HG02571 (cell line): ENCODE data around the gene TBC1D2.

Experiments used
- ATAC-seq: cut with Tn5 transposase; IDR thresholded peaks from one replicate; pipeline ENCODE4 v1.9.1; 2021; ENCODE audit warnings: mild to moderate bottlenecking, moderate library complexity; ENCODE audit not compliant: unreplicated experiment

TBC1D2 gene

GRCh38 chr9:98172604-98173003, 82.8 kb downstream of the TBC1D2 start:
- ATAC-seq: no peak

GRCh38 chr9:98171176-98171925, 84.1 kb downstream of the TBC1D2 start:
- no peak for ATAC-seq

- ATAC-seq: peak; percentile 99
These were observed 86.4 kb downstream of the TBC1D2 start for GRCh38 chr9:98168941-98169488.

- no peak for ATAC-seq
These were observed 87.2 kb downstream of the TBC1D2 start for GRCh38 chr9:98168153-98168780.

DNA sequence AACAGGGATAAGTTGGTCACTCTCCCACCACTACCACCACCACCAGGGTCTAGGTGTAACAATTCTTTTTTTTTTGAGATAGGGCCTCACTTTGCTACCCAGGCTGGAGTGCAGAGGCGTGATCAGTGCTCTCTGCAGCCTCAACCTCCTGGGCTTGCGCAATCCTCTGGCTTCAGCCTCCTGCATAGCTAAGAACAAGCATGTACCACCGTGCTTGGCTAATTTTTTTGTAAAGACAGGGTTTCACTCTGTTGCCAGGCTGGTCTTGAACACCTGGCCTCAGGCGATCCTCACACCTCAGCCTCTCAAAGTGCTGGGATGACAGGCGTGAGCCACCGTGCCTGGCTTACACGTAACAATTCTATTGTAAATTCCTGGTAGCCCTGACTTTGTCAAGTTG, 90.5 kb downstream of the TBC1D2 start:
- no peak for ATAC-seq

DNA sequence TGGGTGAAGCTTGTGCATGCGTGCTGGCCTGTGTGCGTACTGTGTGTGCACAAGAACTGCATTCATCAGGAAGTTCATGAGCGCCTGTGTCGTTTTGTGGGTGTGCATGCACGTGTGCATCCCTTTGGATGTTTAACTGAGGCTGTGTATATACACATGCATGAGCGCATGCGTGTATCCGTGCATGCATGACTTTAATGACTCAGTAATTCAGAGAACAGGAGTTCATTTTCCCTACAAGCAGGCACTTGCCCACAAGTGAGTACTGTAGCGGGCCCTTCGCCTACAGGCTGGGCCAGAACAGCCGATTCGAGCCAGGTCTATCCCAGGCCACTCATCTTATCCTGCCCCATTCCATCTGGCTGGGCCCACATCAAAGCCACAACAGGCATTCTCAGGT, 92.8 kb downstream of the TBC1D2 start:
- no peak for ATAC-seq

DNA sequence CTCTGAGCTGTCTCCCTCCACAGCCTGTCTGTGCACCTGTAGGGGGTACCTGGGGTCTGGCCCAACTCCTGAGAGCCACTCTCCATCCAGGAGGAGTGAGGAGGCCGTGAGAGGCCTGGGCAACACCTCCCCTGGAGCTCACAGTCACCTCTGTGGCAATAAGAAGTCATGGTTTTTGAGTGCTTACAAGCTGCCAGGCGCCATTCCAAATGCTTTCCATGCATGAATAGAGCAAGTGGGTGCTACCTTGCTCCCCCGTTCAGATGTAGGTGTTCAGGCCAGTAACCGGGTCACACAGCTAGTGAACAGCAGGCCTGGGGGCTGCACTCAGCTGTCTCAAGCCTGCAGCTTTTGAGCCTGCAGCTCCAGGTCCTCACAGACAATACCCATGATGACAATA, 93.6 kb downstream of the TBC1D2 start:
- ATAC-seq: no peak

DNA sequence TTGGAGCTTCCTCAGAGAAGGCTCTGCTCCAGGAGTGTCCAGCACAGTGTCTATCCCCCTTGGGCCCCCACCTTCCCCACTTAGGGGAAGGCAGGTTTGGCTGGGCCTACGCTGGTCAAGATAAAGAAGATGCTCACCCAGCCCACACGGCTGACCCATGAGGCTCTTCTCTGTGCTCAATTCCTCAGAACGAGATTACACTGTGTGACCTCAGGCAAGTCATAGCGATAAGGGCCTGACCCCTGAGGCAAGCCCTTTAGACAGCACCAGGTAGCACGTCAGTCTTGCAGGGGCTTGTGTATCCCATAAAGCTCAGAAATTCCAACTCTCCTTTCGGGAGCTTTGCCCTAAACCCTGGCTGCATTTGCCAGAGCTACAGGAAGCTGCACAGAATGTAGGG, 95.7 kb downstream of the TBC1D2 start:
- no peak for ATAC-seq

- ATAC-seq: no peak
These were observed 96.1 kb downstream of the TBC1D2 start for GRCh38 chr9:98159301-98159700.

- ATAC-seq: no peak
These were observed 97.2 kb downstream of the TBC1D2 start for GRCh38 chr9:98158071-98158831.

DNA sequence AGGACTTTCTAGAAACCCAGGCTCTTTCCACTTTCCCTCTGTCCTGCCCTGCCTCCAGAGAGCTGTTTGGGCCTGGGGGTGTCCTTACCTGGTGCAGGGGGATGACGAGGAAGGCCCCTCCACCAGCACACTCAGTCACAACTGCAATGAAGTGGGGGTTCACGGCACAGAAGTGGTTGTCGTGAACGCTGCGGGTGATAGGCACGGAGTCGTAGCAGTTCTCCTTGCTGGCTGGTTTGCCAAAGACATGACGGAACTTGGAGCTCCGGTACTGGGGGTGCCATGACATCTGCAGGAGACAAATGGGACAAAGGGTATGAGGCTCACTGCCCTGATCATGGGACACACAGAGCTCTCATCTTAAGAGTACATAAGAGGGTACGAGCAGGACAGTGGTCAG, 98.1 kb downstream of the TBC1D2 start:
- ATAC-seq: no peak

DNA sequence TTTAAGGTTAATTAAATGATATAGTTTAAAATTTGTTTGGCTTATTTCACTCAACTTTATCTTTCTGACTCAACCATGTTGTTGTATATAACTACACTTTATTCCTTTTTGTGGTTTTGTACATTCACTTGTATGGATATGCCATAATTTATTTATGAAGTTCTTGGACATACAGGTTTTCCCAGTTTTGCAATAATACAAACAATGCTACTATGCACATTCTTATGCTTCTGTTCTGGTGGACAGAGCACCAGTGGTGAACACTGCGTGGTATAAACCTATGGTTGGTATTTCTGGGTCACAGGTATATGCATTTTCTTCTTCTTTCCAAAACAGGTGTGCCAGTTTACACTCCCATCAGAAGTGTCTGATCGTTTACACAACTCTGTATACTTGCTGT, 100.8 kb downstream of the TBC1D2 start:
- no peak for ATAC-seq

DNA sequence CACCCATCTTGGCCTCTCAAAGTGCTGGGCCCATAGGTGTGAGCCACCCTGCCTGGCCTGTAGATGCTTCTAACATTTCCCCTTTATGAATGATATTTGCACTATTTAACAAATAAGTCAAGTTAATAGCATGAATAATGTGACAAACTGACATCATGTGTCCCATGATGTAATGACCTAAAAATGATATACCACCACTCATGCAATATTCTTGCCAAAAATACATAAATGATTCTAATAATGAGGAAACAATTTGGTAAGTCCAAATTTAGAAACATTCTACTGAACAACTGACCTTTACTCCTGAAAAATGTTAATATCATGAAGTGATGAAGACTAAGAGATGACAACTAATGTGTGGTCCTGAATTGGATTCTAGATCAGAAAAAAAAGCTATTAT, 102.9 kb downstream of the TBC1D2 start:
- no peak for ATAC-seq

DNA sequence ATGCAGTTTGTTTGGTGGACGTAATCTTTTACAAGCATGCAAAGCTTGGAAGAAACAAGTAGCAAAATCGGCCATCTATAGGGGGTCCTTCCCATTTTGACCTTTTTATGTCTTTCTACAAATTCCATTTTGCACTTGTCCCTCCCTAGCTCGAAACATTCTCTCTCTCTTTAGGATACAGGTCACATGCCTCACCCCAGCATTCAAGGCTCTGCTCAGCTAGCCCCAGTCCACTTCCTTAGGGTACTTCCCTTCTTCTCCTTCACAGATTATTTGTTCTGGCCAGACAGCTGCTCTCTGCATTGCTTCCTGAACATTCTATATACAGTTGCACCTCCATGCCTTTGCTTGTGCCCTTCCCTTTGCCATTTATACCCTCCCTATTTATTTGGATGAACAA, 104.7 kb downstream of the TBC1D2 start:
- no peak for ATAC-seq

DNA sequence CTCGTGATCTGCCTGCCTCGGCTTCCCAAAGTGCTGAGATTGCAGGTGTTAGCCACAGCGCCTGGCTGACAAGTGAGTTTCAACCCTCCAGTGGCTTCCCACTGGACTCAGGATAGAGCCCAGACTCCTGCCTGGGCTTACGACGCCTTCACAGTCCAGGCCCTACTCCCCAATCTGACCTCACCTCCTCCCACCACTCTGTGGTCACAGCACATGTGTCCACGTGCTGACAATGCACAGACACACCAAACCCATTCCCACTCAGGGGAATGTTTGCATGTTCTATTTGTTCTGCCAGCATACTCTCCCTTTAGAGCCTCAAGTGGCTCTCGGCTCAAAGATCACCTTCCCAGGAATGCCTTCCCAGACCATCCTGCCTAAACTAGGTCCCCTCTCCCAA, 105.3 kb downstream of the TBC1D2 start:
- no peak for ATAC-seq

GRCh38 chr9:98149422-98149821, 106.0 kb downstream of the TBC1D2 start:
- no peak for ATAC-seq
